K562 (cell line): Measurements from ENCODE around the gene DAPK1. TPM values are rescaled to one million over a fixed set of nuclear protein-coding genes. Genes with fewer than 3 reads are reported as not detected.
A peak's percentile ranks its signal among the peaks of the same experiment; 100 is the strongest.

Experiments used
- ATAC-seq: fragments of 200-7000 bp; cut with Tn5 transposase; 3 replicates; pipeline ENCODE4 v1.9.1; 2020; ENCODE audit warnings: moderate library complexity
- BruUV-seq: library from RNA; stranded (reverse); fragments of 400-500 nt; replicated peaks from 2 replicates; lab custom pipeline; 2021; lab: Mats Ljungman, UMichigan
- CTCF ChIA-PET: fragments of 300-600 bp; formaldehyde crosslinking; extraction: SDS; loops from one replicate; lab custom pipeline; 2021; ENCODE audit warnings: low intra/inter-chr PET ratio; lab: Yijun Ruan, JAX
- POLR2A ChIA-PET: fragments of 300-600, 350-650 bp; sonication (Branson Sonifier 250); formaldehyde crosslinking; extraction: SDS; loops from one replicate; lab custom pipeline; 2021; ENCODE audit warnings: antibody characterized with exemption, inconsistent platforms; lab: Yijun Ruan, JAX
- DNase-seq, 4 experiments: peaks; one replicate each; pipeline versions ENCODE4 v3.0.0 to v3.0.0-alpha.2; 2011 to 2018; ENCODE audit warnings: low spot score in 3 of 4, mixed read lengths in 3 of 4; ENCODE audit errors: extremely low read depth in 1 of 4
- FAIRE-seq: peaks from 2 replicates; lab custom pipeline; 2011; peaks lifted over from hg19 to GRCh38; lab: Jason Lieb, UNC
- H2AFZ ChIP-seq: 2 replicates; pipeline ENCODE4 v1.6.0; 2011; ENCODE audit warnings: low read depth, low read length, control low read depth, inconsistent platforms
- H3K27ac ChIP-seq: fragments of 200-600 bp; 3 replicates; pipeline ENCODE4 v1.8.0; 2011; ENCODE audit warnings: low read depth, mild to moderate bottlenecking, control low read depth, inconsistent platforms, low read length, moderate library complexity, mixed read lengths; ENCODE audit errors: extremely low read depth
- H3K27me3 ChIP-seq, 2 experiments: fragments of 300-600 bp in 1 of 2; 2 replicates in 1 of 2; 3 replicates in 1 of 2; pipeline versions ENCODE4 v1.6.0 to v1.8.0; 2011; ENCODE audit warnings: inconsistent platforms in 2 of 2, low read length in 2 of 2, mild to moderate bottlenecking in 1 of 2, mixed read lengths in 1 of 2, moderate library complexity in 1 of 2; ENCODE audit not compliant: control insufficient read depth in 2 of 2, insufficient read depth in 2 of 2
- H3K36me3 ChIP-seq: fragments of 300-600 bp; 3 replicates; pipeline ENCODE4 v1.8.0; 2011; ENCODE audit warnings: mild to moderate bottlenecking, low read length, inconsistent platforms; ENCODE audit not compliant: control insufficient read depth, insufficient read depth
- H3K4me1 ChIP-seq, 2 experiments: fragments of 200-600 bp in 1 of 2; replicated peaks in 1 of 2; 2 replicates in 1 of 2; 3 replicates in 1 of 2; pipeline versions ENCODE4 v1.5.1 to v1.8.0; 2011; ENCODE audit warnings: inconsistent platforms in 2 of 2, low read length in 2 of 2, mild to moderate bottlenecking in 1 of 2, mixed read lengths in 1 of 2, moderate library complexity in 1 of 2; ENCODE audit not compliant: control insufficient read depth in 2 of 2, insufficient read depth in 2 of 2
- H3K4me2 ChIP-seq: 2 replicates; pipeline ENCODE4 v1.6.1; 2011; ENCODE audit warnings: low read length, control low read depth, inconsistent platforms, mixed read lengths; ENCODE audit not compliant: insufficient read depth
- H3K4me3 ChIP-seq: fragments of 200-600 bp; sonication (generic), shearing (Covaris generic); 2 replicates; pipeline ENCODE4 v1.5.1; 2016; ENCODE audit warnings: control low read depth, inconsistent platforms
- H3K79me2 ChIP-seq: fragments of 200-600 bp; 3 replicates; pipeline ENCODE4 v1.8.0; 2011; ENCODE audit warnings: low read length, inconsistent platforms; ENCODE audit not compliant: control insufficient read depth, insufficient read depth
- H3K9ac ChIP-seq, 2 experiments: 2 replicates each; pipeline versions ENCODE4 v1.6.0 to v1.6.1; 2011; ENCODE audit warnings: low read depth in 2 of 2, low read length in 2 of 2, control low read depth in 1 of 2, inconsistent platforms in 1 of 2, mild to moderate bottlenecking in 1 of 2, mixed read lengths in 1 of 2; ENCODE audit not compliant: insufficient read depth in 1 of 2
- H3K9me1 ChIP-seq: one replicate; pipeline ENCODE4 v1.6.0; 2011; ENCODE audit warnings: inconsistent platforms, mild to moderate bottlenecking, low read length, moderate library complexity; ENCODE audit not compliant: control insufficient read depth, insufficient read depth
- H3K9me3 ChIP-seq: replicated peaks from 2 replicates; pipeline ENCODE4 v1.5.1; 2011; ENCODE audit warnings: low read depth, low read length, inconsistent platforms; ENCODE audit not compliant: control insufficient read depth, insufficient read depth
- H4K20me1 ChIP-seq: replicated peaks from 2 replicates; pipeline ENCODE4 v1.6.1; 2011; ENCODE audit warnings: low read length, inconsistent platforms, mixed read lengths; ENCODE audit not compliant: control insufficient read depth, insufficient read depth
- BDP1 ChIP-seq: IDR thresholded peaks from 3 replicates; pipeline ENCODE4 v1.6.1; 2011; ENCODE audit not compliant: insufficient read length, insufficient read depth
- CHD1 ChIP-seq: fragments of 200-600 bp; sonication (generic); IDR thresholded peaks from one replicate; pipeline ENCODE4 v1.6.1; 2012; ENCODE audit warnings: mild to moderate bottlenecking, moderate library complexity, low read length, inconsistent platforms
- CHD2 ChIP-seq: IDR thresholded peaks from 2 replicates; pipeline ENCODE4 v1.6.1; 2011; ENCODE audit warnings: low read depth, low read length
- ETS2 ChIP-seq: IDR thresholded peaks from 2 replicates; pipeline ENCODE4 v1.6.1; 2016; ENCODE audit warnings: borderline replicate concordance, missing genetic modification characterization, mild to moderate bottlenecking, moderate library complexity, missing compliant biosample characterization; ENCODE audit not compliant: poor library complexity, severe bottlenecking
- GATAD2A ChIP-seq: fragments of 450-650 bp; IDR thresholded peaks from 2 replicates; pipeline ENCODE4 v1.6.1; 2017
- HCFC1 ChIP-seq: IDR thresholded peaks from 2 replicates; pipeline ENCODE4 v1.6.1; 2012; ENCODE audit warnings: low read depth, low read length, improper control_type of control experiment
- HMG20A ChIP-seq: fragments of 450-650 bp; formaldehyde crosslinking; conservative IDR thresholded peaks from 2 replicates; pipeline ENCODE4 v1.4.0; 2020; ENCODE audit warnings: mild to moderate bottlenecking, mixed read lengths
- ILF3 ChIP-seq: fragments of 450-650 bp; IDR thresholded peaks from 2 replicates; pipeline ENCODE4 v1.6.1; 2018; ENCODE audit warnings: antibody characterized with exemption, mild to moderate bottlenecking, moderate library complexity, borderline replicate concordance
- MECOM ChIP-seq: fragments of 250-450 bp; sonication (Bioruptor Pico); IDR thresholded peaks from 2 replicates; pipeline ENCODE4 v1.8.0; 2022; ENCODE audit warnings: inconsistent platforms
- MIER1 ChIP-seq: fragments of 450-650 bp; IDR thresholded peaks from 2 replicates; pipeline ENCODE4 v1.6.1; 2016; ENCODE audit warnings: antibody characterized with exemption, mild to moderate bottlenecking, low read depth
- POLR2AphosphoS2 ChIP-seq: IDR thresholded peaks from 2 replicates; pipeline ENCODE4 v1.6.1; 2012; ENCODE audit warnings: low read length, improper control_type of control experiment
- POLR3A ChIP-seq: IDR thresholded peaks from 2 replicates; pipeline ENCODE4 v1.6.1; 2011; ENCODE audit warnings: borderline replicate concordance, mild to moderate bottlenecking, moderate library complexity; ENCODE audit not compliant: insufficient read length, insufficient read depth; ENCODE audit errors: extremely low read depth
- RBFOX2 ChIP-seq: fragments of 200-400 bp; formaldehyde crosslinking; IDR thresholded peaks from 2 replicates; pipeline ENCODE4 v1.6.1; 2017; ENCODE audit warnings: low read depth, mild to moderate bottlenecking, low read length, moderate library complexity
- SRF ChIP-seq, 2 experiments: fragments of 250-450, 450-650 bp in 1 of 2; sonication (Bioruptor Pico) in 1 of 2; sonication (generic) in 1 of 2; formaldehyde crosslinking; IDR thresholded peaks; 2 replicates each; pipeline versions ENCODE4 v1.5.0 to v1.5.1; 2020 to 2022; ENCODE audit warnings: mild to moderate bottlenecking in 1 of 2, missing genetic modification reagents in 1 of 2
- TGIF2 ChIP-seq: sonication (generic); formaldehyde crosslinking; IDR thresholded peaks from 2 replicates; pipeline ENCODE4 v1.8.1; 2022; ENCODE audit warnings: mild to moderate bottlenecking, missing genetic modification reagents, moderate library complexity
- ZFPM2 ChIP-seq: fragments of 250-450 bp; sonication (Bioruptor Pico); IDR thresholded peaks from 2 replicates; pipeline ENCODE4 v1.5.1; 2022; ENCODE audit warnings: mild to moderate bottlenecking
- ZNF124 ChIP-seq: sonication (generic); formaldehyde crosslinking; IDR thresholded peaks from 2 replicates; pipeline ENCODE4 v1.8.1; 2022; ENCODE audit warnings: missing genetic modification reagents
- ZNF133 ChIP-seq: fragments of 250-450 bp; sonication (Bioruptor Pico); IDR thresholded peaks from 2 replicates; pipeline ENCODE4 v1.4.0; 2020; ENCODE audit warnings: mild to moderate bottlenecking
- ZNF24 ChIP-seq: fragments of 450-650 bp; IDR thresholded peaks from 2 replicates; pipeline ENCODE4 v1.6.1; 2016
- ZNF583 ChIP-seq: fragments of 250-450 bp; sonication (Bioruptor Pico); IDR thresholded peaks from 2 replicates; pipeline ENCODE4 v1.4.0; 2020
- WGBS: fragments of 100-300 bp; shearing (Covaris generic); methylation state at CpG from one replicate; pipeline ENCODE4 v1.1.6; 2016; ENCODE audit warnings: low coverage, mixed read lengths; ENCODE audit not compliant: insufficient coverage; ENCODE audit errors: missing lambda C conversion rate; 5-methylcytosine and 5-hydroxymethylcytosine counted together
- in situ Hi-C: fragments of 300-500 bp; cut with MboI; formaldehyde crosslinking; loops from 4 replicates; pipeline ENCODE4 v1.15.0; 2018; ENCODE audit warnings: inconsistent platforms, mixed read lengths
- intact Hi-C: fragments of 100-400 bp; cut with micrococcal nuclease; formaldehyde crosslinking; loops from 2 replicates; pipeline ENCODE4 v1.14.2; 2022
- polyA plus RNA-seq, 8 experiments: library from polyadenylated mRNA; depleted of rRNA in 4 of 8; stranded (reverse) in 5 of 8; unstranded in 3 of 8; fragments of >200 nt; fragmentation: Nextera tagmentation in 2 of 8; fragmentation: Illumina TruSeq in 1 of 8; extraction: Ambion mirVana in 2 of 8; extraction: Trizol in 1 of 8; gene quantifications; 2 replicates each; pipeline versions ENCODE4 v1.2.1 to v1.2.3, GENCODE V29; 2011 to 2014; ENCODE audit warnings: inconsistent platforms in 1 of 8, missing spikeins in 1 of 8
- total RNA-seq, 7 experiments: library from RNA; depleted of rRNA in 6 of 7; stranded (reverse); fragments of >200 nt in 6 of 7; fragmentation: Illumina TruSeq in 2 of 7; extraction: Trizol in 2 of 7; gene quantifications; 2 replicates each; pipeline versions ENCODE4 v1.2.1 to v1.2.3, GENCODE V29; 2011 to 2021; ENCODE audit warnings: low replicate concordance in 1 of 7
- TF ChIP-seq, protein P1 (sequence below), 2 experiments: fragments of 450-650 bp; IDR thresholded peaks; 2 replicates each; pipeline ENCODE4 v1.6.1; 2016
- TF ChIP-seq, protein P2 (sequence below): fragments of 450-650 bp; formaldehyde crosslinking; IDR thresholded peaks from 2 replicates; pipeline ENCODE4 v1.4.0; 2022; ENCODE audit warnings: mild to moderate bottlenecking, moderate library complexity

DAPK1 gene
- total and polyA plus RNA-seq, 9 of the 15 experiments (the other 6 are each of a cell fraction or from before 2014, with no cell fraction given): 1.7 to 26.4 (median 15.8) TPM

DNA sequence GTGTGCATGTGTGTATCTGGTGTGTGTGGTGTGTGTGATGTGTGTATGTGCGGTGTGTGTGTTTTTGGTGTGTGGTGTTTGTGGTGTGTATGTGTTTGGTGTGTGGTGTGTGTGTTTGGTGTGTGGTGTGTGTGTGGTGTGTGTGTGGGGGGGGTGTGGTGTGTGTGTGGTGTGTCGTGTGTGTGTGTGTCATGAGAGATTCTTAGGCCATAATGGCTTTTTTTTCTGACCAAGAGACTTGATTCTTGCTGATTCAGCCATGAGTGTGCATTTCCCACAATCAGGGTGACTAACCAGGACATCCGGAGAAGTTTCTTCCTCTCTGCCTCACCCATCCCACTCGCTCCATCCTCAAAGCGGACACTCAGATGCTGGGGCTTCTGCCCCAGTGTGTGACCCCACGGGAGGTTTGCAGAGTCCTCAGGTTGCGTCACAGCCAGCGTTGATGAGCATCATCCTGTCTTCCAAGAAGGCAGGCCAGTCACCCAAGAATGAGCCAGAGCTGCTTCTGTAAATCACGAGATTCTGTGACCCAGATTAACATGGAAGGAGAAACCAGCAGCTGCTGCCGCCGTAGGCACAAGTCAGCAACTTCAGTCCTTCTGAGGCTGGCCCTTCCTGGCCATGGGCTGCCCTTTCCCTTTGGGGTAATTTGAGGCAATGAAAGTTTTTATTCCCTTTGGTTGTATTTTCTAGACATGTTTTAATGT lies 215.8 kb downstream of the DAPK1 start (continued):
- no peak for TF ChIP-seq POLR2AphosphoS2
- 0 out of 4 replicates have a peak, but pooled peaks of 1 of the 2 experiments have one; percentile 24 for TF ChIP-seq SRF (CRISPR knock-in tag; IDR thresholded peaks at IDR 0.05)
- TF ChIP-seq ZNF24: 0 out of 2 replicates have a peak, but pooled peaks have one; percentile 31
- TF ChIP-seq TGIF2 (CRISPR knock-in tag): no peak
- TF ChIP-seq POLR3A: no peak
- no peak for TF ChIP-seq ETS2 (tag)
- TF ChIP-seq BDP1: no peak
- TF ChIP-seq ZNF583 (CRISPR knock-in tag): no peak

DNA sequence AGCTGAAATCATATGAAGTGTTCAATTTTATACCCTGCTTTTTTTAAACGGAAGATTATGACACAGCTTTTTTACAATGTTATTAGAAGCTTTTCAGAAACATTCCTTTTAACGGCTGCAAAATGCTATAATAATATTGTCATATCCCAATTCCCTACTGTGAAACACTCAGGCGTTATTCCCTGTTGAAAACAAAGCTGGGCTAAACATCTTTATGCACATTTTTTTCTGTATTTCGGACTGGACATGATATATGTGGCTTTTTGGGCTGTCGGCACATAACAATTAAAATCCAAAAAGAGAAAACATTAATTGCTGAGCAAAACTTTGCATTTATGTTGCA lies 216.3 kb downstream of the DAPK1 start:
- Histone ChIP-seq H3K27me3 (no peaks in the 10 kb centered on the region), H3K4me3 (no peak overlapping the region), H3K9me3 (no peaks in the 10 kb centered on the region), H3K4me2 (peak overlapping the region; percentile 61; the same call in 1 of the 2 replicates), H3K79me2 (no peaks in the 10 kb centered on the region), H3K9me1 (peaks cover 3% of the 10 kb centered on the region), H2AFZ (no peak overlapping the region), H3K27ac (peak overlapping the region; percentile 95), H4K20me1 (no peaks in the 10 kb centered on the region), H3K36me3 (no peaks in the 10 kb centered on the region; the same call in 2 of the 3 replicates), H3K4me1 (peaks cover 21 to 51% of the 10 kb centered on the region in 2 experiments; a peak in 4 of 5 replicates), H3K9ac (peak overlapping the region in 1 of 2 experiments; percentile 50; a peak in 2 of 4 replicates)
- CTCF ChIA-PET: no interaction called here
- WGBS: 22% methylated on average over 5 of the region's 5 CpGs
- ATAC-seq (no peak), FAIRE-seq (no peak), DNase-seq (no peak)
- intact Hi-C loops: no loop called here
- POLR2A ChIA-PET: interaction anchor here (0.7 to 2.4 kb wide), 4 partner anchors 13 to 90 kb away, joined by 3 to 22 read pairs (median 4); partner anchors contain the start of gene CTSL
- TSS peak; percentile 60 for BruUV-seq
- in situ Hi-C loops: no loop called here
- TF ChIP-seq CHD1 (no peak), ZNF124 (CRISPR knock-in tag) (no peak), ZNF133 (CRISPR knock-in tag) (no peak), MIER1 (no peak), CHD2 (no peak), HMG20A (no peak), MECOM (no peak), HCFC1 (no peak), ILF3 (no peak), RBFOX2 (0 out of 2 replicates have a peak, but pooled peaks have one; percentile 20), GATAD2A (no peak), ZFPM2 (no peak)
- TF ChIP-seq, protein P1, sequence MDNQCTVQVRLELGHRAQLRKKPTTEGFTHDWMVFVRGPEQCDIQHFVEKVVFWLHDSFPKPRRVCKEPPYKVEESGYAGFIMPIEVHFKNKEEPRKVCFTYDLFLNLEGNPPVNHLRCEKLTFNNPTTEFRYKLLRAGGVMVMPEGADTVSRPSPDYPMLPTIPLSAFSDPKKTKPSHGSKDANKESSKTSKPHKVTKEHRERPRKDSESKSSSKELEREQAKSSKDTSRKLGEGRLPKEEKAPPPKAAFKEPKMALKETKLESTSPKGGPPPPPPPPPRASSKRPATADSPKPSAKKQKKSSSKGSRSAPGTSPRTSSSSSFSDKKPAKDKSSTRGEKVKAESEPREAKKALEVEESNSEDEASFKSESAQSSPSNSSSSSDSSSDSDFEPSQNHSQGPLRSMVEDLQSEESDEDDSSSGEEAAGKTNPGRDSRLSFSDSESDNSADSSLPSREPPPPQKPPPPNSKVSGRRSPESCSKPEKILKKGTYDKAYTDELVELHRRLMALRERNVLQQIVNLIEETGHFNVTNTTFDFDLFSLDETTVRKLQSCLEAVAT (IDR thresholded peaks at IDR 0.05): no peak
- TF ChIP-seq, protein P2, sequence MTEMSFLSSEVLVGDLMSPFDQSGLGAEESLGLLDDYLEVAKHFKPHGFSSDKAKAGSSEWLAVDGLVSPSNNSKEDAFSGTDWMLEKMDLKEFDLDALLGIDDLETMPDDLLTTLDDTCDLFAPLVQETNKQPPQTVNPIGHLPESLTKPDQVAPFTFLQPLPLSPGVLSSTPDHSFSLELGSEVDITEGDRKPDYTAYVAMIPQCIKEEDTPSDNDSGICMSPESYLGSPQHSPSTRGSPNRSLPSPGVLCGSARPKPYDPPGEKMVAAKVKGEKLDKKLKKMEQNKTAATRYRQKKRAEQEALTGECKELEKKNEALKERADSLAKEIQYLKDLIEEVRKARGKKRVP (CRISPR knock-in tag): no peak
